ENCODE measurements around the gene CDC23.
"Not testable (repeated sequence)": the region's sequence is repeated elsewhere in the genome, so short reads cannot be mapped to it uniquely, and the experiment has no call there.

CDC23 gene

GRCh38 chr5:138216799-138217198 lies 3.7 kb upstream of the CDC23 start:
- in situ Hi-C loops (cut with HindIII; ENCODE audit: low sequenced_read_pairs), result no loop called here

GRCh38 chr5:138212828-138213160 lies 329 bp downstream of the CDC23 start:
- in situ Hi-C loops (cut with HindIII; ENCODE audit: low sequenced_read_pairs), result no loop called here

GRCh38 chr5:138210985-138211384 lies 2.1 kb downstream of the CDC23 start:
- in situ Hi-C loops (cut with HindIII; ENCODE audit: low sequenced_read_pairs), result no loop called here

DNA sequence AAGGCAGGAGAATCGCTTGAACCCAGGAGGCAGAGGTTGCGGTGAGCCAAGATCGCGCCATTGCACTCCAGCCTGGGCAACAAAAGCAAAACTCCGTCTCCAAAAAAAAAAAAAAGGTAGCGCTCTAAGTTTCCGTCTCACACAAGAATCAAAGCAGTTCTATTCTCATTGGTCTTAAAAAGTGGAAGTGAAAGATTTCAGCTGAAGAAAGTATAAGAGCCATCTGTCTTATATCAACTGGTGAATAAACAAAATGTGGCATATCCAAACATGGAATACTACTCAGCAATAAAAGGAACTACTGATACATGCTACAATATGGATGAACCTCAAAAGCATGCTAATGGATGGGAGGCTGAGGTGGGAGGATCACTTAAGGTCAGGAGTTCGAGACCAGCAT lies 19.3 kb downstream of the CDC23 start:
- in situ Hi-C loops (cut with HindIII; ENCODE audit: low sequenced_read_pairs), result not testable (repeated sequence)

GRCh38 chr5:138192826-138193225 lies 20.3 kb downstream of the CDC23 start:
- in situ Hi-C loops (cut with HindIII; ENCODE audit: low sequenced_read_pairs), result no loop called here

DNA sequence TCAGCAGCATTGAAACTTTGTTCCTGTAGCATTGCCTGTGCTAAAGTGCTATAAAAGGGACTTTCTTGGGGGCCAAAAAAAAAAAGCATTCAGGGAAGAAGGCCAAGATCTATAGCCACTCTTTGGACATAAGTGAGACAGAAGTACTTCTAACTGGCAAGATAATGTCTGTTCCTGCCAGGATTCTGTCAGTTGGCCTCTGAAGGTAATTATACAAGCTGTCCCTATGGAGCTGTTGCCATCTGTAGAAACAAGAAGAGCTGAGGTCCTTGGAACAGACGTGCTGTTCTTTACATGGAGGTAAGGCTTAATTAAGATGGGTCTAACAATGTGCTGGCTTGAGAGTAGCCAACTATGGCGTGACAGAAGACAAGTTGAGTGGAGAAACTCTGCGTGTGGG lies 24.5 kb downstream of the CDC23 start:
- in situ Hi-C loops (cut with HindIII; ENCODE audit: low sequenced_read_pairs), result no loop called here

GRCh38 chr5:138186002-138186447 lies 27.1 kb downstream of the CDC23 start:
- in situ Hi-C loops (cut with HindIII; ENCODE audit: low sequenced_read_pairs), result no loop called here

DNA sequence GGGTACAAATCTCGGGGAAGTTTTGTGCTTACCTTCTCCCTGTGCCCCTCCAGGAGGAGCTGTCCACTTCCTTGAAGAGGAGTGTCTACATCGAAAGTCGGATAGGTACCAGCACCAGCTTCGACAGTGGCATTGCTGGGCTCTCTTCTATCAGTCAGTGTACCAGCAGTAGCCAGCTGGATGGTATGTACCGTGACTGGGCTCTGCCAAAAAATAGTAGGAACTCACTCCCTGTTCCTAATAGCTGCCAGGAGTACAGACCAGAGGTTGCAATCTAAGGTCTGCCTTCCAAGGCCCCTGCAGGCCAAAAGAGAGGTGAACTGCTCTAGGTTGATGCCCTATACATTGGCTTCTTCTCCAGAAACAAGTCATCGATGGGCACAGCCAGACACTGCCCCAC lies 30.3 kb downstream of the CDC23 start:
- in situ Hi-C loops (cut with HindIII; ENCODE audit: low sequenced_read_pairs), result no loop called here

- in situ Hi-C loops (cut with HindIII; ENCODE audit: low sequenced_read_pairs), result no loop called here
Measured at GRCh38 chr5:138180841-138181240, 32.3 kb downstream of the CDC23 start.

DNA sequence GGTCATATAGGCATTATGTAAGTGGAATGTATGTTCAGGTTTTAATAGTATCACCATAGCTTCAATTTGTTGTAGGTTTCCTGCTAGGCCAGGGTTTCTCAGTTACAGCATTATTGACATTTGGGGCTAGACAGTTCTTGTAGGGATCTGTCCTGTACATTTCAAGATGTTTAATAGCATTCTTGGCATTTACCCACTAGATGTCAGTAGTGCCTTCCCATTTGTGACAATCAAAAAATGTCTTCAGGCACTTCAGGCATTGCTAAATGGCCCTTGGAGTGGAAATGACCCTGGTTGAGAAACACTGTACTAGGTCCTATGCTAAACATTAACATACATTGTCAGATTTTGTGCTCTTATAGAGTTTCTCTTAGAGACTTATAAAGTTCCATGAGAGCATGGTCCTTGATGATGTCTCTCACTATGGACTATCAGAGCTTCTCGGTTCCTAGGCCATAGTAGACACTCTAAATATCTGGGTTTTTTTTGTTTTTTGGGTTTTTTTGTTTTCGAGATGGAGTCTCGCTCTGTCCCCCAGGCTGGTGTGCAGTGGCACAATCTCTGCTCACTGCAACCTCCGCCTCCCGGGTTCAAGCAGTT lies 32.8 kb downstream of the CDC23 start:
- in situ Hi-C loops (cut with HindIII; ENCODE audit: low sequenced_read_pairs), result no loop called here

DNA sequence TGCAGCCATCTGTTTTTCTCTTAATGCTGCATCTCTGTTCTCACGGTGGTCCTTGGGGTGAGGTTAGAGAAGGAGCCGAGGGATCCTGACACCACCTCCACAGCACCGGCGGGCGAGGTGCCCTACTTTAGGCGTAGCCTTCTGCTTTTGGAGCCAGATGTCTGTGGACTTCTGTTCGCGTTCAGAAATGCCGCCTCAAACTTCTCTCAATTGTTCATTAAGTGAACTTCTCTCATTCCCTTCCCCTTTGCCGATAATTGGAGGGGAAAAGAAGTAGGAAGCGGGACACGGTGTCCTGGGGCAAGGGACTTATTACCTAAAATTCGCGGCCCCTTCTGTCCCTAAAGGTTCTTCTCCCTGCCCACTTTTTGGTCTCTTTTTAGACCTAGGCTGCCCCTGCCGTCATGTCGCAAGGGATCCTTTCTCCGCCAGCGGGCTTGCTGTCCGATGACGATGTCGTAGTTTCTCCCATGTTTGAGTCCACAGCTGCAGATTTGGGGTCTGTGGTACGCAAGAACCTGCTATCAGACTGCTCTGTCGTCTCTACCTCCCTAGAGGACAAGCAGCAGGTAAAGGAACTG lies 33.8 kb downstream of the CDC23 start:
- in situ Hi-C loops (cut with HindIII; ENCODE audit: low sequenced_read_pairs), result no loop called here

DNA sequence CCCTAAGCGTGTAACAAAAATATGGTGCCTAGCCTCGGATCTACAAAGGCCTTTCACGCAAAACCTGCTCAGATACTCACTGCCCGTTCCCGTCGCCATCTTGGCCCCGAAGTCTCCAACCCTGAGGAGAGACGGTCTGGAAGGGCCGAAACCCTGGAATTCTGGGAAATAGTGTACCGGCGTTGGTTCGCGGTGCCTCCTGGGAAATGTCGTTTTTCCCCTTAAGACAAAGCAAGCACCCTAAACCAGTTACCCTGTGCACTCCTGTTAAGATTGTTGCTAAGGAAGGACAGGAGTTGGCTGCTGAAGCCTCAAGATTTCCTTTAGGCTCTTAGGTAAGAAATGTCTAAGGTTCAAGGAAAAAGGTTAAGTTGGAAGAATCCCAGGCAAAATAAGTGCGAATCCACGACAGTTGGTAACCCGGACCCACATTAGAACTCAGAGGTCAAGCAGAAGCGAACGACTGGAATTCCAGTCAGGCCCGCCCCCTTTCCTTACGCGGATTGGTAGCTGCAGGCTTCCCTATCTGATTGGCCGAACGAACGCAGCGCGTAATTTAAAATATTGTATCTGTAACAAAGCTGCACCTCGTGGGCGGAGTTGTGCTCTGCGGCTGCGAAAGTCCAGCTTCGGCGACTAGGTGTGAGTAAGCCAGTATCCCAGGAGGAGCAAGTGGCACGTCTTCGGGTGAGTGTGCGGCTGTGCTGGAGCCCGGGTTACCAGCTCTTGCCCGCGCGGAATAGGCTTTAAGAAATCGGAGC lies 34.4 kb downstream of the CDC23 start, which contains the start of the genes BRD8 and KIF20A:
TSS of gene BRD8 (minus strand) at position 115 of the 761 bp plus-strand sequence. CDS start at position 99, 16 bp downstream.
TSS of gene KIF20A (plus strand) at position 597 of the 761 bp plus-strand sequence. CDS start 569 bp downstream, outside the sequence.
- in situ Hi-C loops (cut with HindIII; ENCODE audit: low sequenced_read_pairs), result no loop called here

DNA sequence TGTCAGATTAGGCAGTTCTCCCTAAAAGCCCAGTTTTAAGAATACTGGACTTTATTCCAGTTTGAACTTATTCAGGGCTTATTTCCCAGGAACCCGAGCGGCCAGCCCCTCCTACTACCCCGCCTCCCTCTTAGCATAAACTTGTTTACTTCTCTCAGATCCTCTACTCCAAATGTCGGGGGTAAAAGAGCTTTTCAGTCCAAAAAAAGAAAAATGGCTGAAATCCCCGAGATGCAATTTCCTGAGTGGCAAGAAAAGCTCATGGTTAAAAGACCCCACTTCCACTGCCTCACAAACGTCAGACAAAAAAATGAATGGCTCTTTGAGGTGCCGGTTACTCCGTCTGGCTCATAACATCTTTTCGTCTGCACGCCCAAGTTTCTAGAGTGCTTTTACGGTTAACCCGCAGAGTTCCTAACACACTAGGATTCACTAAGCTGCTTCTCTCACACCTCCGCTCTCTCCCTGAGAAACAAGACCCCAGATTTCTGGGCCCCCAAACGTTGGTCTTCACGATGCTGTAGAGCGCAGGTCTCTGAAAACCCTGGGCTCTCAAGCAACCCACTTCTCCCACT lies 35.1 kb downstream of the CDC23 start:
- in situ Hi-C loops (cut with HindIII; ENCODE audit: low sequenced_read_pairs), result no loop called here

DNA sequence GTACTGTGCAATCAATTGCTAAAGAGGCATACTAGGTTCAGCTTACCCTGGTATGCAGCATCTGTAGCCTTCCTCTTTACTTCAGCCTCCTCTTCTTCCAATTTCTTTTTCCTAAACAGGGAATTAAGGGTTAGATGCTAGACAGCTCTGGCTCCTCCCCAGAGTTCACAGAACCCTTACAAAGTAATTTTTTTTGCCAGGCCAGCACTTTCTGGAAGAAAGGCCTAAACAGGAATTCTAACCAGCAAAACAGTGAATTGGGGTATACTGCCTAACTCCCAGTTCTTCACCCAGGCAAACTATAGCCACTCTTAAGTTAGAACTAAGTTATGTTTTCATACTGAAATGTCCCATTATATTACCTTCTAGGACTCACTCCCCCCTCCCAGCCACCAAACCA lies 42.8 kb downstream of the CDC23 start:
- in situ Hi-C loops (cut with HindIII; ENCODE audit: low sequenced_read_pairs), result no loop called here

DNA sequence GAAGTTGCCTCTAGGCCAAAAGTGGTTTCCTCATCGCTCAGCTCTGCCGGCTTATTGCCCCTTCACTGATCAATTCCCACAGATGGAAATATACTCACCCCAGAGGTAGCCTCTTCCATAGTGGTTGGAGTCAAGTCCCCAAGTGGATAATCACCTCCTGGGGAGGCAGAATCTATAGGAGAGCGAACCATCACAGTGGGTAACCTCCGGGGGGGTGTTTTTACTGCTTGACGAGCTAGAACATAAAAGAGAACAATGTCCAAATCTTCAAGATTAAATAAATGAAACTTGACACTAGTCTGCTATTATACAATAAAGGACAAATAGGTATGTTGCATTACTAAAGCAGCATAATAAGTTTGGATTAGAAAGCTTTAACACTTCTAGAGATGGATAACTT lies 44.0 kb downstream of the CDC23 start:
- in situ Hi-C loops (cut with HindIII; ENCODE audit: low sequenced_read_pairs), result no loop called here

- in situ Hi-C loops (cut with HindIII; ENCODE audit: low sequenced_read_pairs), result no loop called here
Measured at GRCh38 chr5:138163721-138164120, 49.4 kb downstream of the CDC23 start.

DNA sequence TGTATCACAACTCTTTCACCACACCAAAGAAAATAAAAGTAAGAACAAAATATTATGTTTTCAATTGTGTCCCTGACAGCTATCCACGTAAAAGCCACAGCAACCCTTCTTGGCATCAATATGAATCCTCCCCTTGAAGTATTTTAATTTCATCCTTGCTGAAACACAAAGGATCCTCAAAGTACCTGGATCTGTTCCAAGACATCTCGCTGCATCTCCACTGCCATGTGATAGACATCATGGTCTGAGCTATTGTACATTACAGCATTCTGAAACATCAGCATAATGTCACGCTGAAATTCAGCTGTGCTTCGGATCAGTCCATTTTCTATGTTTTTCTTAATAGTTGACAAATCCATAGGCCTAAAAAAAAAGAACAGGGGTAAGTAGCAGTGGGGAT lies 52.4 kb downstream of the CDC23 start:
- in situ Hi-C loops (cut with HindIII; ENCODE audit: low sequenced_read_pairs), result no loop called here

- in situ Hi-C loops (cut with HindIII; ENCODE audit: low sequenced_read_pairs), result no loop called here
Measured at GRCh38 chr5:138159666-138160065, 53.5 kb downstream of the CDC23 start.

DNA sequence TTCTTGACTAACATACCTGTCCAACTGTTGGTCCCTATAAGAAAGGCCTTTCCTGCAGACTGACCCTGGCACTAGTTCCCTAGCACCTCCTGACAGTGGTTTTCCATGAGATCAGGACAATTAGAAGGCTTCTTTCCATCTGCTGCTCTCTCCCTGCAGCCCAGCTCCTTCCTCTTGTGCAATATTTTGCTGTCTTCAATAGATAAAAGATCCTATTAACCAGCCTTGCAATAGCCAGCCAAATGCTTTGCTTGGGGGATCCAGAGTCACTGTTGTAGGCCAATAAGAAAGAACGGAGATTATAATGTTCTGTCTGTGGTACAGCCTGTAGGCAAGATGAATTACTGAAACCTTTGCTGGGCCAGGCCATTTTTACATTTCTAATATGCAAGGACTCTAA lies 55.5 kb downstream of the CDC23 start:
- in situ Hi-C loops (cut with HindIII; ENCODE audit: low sequenced_read_pairs), result no loop called here

DNA sequence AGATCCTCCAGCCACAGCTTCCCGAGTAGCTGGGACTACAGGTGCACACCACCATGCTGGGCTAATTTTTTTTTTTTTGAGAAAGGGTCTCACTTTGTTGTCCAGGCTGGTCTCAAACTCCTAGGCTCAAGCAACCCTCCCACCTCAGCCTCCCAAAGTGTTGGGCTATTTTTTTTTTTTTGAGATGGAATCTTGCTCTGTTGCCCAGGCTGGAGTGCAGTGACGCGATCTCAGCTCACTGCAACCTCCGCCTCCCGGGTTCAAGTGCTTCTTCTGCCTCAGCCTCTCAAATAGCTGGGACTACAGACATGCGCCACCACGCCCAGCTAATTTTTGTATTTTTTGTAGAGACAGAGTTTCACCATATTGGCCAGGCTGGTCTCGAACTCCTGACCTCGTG lies 57.1 kb downstream of the CDC23 start:
- in situ Hi-C loops (cut with HindIII; ENCODE audit: low sequenced_read_pairs), result not testable (repeated sequence)

DNA sequence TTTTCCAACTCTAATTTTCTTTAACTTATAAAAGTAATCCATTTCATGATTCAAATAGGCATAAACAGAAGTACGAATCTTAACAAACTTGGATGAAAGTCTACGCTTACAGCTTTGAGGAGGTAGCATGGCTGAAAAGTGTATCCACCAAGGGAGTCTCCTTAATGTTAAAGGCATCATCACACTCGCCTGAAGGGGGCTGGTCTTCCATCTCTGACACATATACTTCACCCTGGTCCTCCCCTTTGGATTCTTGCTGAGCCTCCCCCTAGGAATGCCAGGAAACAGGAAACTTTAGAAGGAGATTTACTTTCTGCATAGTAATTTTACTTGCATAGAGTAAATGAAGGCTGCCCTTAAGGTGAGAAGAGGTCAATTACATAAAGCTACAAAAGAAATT lies 63.6 kb downstream of the CDC23 start:
- in situ Hi-C loops (cut with HindIII; ENCODE audit: low sequenced_read_pairs), result no loop called here

- in situ Hi-C loops (cut with HindIII; ENCODE audit: low sequenced_read_pairs), result no loop called here
Measured at GRCh38 chr5:138148811-138149210, 64.3 kb downstream of the CDC23 start.

All from DLD1 (cell line).